HG03066 (cell line): ENCODE data around the gene FRMPD3.
A peak's percentile ranks its signal among the peaks of the same experiment; 100 is the strongest.
"Not testable (repeated sequence)": the region's sequence is repeated elsewhere in the genome, so short reads cannot be mapped to it uniquely, and the experiment has no call there.

Experiments
- ATAC-seq: cut with Tn5 transposase; IDR thresholded peaks from one replicate; pipeline ENCODE4 v1.9.1; 2021; ENCODE audit warnings: low read depth; ENCODE audit not compliant: unreplicated experiment

Gene FRMPD3

DNA sequence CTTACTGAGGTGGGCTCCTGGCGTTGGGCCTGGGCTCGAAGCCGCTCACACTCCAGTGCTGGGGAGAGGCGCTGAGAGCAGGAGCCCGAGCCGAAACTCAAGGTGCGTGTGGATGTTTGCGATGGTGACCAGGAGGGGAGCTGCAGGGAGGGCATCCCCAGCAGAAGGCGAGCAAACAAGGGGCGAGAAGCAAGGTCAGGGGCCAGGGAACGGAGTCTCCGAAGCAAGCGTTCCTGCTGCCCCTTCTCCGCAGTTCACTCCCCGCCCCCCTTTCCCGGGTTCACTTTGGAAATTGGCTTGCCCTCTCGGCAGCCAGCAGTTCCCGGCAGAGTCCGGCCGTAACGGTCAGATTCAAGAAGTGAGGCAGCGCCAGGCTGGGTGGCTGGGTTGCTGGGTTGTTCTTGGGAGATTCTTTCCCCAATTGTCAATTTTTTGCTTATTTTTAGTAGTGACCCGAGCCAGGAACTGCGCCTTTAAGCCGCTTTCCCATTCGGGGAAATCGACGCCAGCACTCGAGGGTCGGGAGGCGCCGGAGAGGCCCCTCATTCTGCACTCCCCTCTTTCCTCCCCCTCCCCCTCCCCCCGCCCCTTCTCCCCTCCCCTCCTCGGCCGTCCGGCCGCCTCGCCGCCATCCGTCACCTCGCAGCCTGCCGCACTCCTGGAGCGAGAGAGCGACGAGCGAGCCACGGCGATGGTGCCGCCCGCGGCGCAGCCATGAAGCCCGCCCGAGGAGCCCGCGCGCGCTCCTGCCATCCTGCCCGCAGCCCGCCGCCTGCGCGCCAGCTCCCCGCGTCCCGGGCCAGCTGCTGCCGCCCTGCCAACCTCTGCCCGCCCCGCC lies at the start of gene FRMPD3:
Gene FRMPD3 (plus strand): TSS at position 655 of the 838 bp plus-strand sequence. CDS start 76,937 bp downstream, outside the sequence.
- ATAC-seq, result no peak

DNA sequence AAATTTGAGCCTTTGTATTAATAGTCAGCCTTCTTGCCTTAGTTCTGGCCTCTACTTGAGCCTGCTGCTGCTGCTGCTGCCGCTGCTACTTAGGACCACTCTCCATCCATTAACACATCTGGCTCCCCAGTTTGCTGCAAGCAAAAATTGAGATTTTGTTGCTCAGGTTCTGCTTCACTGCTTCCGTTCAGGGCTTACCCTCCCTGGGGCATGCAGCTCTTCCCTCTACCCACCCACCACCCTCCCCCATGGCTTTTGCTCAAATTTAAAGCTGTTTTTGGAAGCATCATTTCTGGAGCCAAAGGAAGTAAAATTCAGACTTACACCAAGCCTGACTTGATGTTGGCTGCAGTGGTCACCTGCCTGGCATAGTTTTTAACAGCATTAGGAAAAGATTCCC lies 28.9 kb upstream of the FRMPD3 start:
- no peak for ATAC-seq

DNA sequence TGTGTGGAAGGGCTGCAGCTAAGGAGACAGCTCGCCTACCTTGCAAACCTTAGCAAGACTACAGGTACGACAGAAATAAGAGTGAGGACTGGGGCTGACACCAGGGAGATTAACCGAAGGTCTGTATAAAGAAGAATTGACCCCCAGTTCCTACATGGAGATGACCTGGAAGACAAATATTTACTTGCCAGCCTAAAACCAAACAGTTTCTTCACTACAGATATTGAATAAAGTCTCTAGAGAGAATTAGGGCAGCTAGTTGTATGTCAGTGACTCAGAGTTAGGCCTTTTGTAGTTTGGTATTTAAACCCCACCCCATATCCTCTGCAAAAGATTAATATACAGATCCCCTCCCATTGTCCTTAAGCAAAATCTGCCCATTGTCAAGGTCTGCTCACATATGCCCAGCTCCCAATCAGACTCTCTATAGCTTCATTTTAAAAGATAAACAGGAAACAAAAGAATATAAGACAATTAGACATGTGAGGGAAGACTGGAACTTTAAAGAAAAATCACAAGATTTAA lies 28.1 kb upstream of the FRMPD3 start:
- ATAC-seq, result no peak

DNA sequence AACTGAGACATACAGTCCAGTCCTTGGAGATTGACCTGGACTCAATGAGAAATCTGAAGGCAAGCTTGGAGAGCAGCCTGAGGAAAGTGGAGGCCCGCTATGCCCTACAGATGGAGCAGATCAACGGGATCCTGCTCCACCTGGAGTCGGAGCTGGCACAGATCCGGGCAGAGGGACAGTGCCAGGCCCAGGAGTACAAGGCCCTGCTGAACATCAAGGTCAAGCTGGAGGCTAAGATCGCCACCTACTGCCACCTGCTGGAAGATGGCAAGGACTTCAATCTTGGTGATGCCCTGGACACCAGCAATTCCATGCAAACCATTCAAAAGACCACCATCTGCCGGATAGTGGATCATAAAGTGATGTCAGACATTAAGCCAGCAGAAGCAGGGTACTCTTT lies 20.4 kb upstream of the FRMPD3 start:
- no peak for ATAC-seq

DNA sequence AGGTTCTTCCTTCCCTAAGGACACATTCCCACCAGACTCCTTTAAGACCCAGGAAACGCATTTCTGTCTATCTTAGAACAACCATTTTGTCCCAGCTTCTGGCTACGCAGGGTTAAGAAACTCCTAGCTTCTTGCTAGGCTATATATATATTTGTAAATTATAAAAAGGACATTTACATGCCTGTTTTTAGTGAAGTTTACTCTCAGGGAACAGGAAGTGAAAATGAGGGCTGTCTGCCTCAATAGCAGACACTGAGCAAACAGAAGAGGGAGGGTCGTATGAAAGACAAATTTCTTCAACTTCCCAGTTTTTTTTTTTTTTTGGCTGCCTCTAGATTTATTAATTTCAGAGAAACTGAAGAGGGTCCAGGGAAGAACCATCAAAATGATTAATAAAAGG lies 9.3 kb upstream of the FRMPD3 start:
- ATAC-seq, result no peak

DNA sequence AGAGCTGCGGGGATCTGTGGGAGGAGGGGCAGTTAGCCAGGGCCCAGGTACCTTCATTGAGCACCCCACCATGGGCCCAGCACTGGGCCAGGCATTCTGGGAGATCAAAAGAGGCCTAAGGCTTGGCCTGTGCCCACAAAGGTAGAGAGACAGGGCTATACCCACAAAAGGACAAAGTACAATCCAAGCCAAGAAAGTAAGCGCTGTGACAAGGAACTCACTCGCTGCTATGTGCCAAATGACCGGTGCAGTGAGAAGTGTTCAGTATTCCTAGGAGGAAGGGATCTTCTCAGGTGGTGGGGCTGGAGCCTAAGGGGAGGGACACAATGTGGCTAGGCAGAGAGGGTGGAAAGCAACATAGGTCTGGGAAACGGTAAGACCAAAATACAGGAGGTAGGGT lies 8.8 kb upstream of the FRMPD3 start:
- ATAC-seq, result no peak

DNA sequence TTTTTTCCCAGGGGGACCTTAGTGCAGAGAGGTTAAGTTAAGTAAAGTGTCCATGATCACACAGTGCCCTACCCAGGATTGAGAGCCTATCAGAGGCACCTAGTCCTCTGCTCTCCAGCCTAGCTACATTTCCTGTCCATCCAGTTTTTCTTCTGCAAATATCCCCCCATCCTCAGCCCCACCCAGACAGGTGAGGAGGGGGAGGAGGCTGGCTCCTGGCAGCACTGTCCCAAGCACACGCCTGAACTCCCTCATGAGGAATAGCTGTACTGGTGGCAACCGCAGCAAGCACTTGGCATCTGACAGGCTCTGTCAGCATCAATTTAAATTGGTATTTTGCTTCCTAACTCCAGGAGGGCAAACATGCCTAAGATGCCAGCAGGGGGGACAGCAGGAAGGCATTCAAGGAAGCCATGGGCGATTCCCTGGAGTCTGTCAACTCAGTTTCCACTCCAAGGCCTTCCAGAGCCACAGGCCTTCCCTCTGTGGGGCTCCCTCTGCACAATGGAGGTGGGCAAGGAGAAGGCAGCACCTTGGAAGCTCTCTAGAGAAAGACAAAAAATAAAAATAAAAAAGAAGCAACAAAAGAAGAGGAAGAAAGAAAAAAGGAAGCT lies 6.4 kb upstream of the FRMPD3 start:
- ATAC-seq, result no peak

DNA sequence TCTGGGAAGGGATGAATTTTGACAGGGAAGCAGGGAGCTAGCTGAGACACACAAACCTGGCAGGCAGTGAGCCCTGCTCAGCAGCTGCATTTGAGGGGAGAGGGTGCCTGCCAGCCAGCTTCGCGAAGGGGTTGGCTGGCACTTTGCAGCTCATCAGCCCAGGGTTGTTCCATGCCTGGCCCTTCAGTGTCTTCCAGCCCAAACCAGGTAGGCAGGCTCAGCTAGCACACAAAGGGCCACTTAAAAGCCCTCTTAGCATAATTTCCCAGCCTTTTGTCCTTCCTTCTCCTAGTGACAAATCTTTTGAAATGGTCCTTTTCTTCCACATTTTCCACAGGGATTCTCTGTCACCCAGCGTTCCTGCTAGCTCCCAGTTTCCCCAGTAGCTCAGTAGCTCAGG lies 4.3 kb upstream of the FRMPD3 start:
- ATAC-seq, result no peak

DNA sequence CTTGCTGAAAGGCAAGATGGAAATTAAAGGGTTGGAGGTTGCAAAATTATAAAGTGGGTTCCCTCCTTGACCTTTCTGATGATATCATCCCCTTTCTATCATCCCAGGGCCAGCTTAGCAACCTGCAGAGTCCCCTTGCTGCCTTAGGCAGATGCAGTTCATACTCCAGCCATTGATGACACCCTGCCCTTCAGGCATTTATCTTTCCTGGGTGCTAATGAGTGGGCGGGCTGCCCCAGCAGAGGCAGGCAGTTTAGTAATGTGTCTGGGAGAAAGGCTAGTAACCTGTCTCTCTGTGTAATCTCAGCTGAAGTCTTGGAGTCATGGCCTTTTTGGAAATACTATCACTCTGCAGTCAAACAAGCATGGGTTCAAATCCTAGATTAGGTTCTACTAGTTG lies 3.8 kb upstream of the FRMPD3 start:
- ATAC-seq, result no peak

DNA sequence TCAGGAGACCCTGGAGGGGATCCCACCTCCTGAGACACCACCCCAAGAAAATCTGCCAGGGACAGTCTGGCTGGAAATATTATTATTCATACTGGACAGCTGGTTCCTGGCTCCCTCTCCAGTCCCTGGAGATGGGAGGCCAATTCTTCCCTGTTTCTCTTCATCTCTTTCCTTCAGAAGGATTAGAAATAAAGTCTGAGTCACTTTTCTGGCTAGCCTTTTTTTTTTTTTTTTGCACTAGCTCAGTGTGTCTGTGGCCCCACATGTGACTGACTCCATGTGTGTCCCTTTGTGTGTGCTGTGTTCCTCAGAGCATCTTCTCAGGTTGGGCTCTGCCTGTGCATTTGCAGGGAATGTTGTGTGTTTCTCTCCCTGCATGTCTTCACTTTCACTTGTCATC lies 1.8 kb upstream of the FRMPD3 start:
- ATAC-seq, result no peak

DNA sequence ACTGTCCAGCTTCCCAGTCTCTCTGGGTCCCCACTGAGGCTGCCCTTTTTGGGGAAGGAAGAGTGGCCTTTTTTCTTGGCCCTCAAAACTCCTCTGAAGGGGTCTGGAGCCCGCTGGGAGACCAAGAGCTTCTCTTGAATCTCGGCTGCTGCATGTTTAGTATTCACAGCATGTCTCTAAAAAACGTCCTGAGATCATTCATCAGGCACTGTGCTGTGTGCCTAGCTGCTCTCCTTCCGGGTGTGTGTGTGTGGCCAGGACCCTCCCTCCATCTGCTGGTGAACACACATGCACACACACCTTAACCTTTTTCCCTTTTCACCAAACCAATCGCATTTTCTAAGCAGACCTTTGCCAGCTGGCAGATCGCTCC lies 841 bp upstream of the FRMPD3 start:
- ATAC-seq, result no peak

DNA sequence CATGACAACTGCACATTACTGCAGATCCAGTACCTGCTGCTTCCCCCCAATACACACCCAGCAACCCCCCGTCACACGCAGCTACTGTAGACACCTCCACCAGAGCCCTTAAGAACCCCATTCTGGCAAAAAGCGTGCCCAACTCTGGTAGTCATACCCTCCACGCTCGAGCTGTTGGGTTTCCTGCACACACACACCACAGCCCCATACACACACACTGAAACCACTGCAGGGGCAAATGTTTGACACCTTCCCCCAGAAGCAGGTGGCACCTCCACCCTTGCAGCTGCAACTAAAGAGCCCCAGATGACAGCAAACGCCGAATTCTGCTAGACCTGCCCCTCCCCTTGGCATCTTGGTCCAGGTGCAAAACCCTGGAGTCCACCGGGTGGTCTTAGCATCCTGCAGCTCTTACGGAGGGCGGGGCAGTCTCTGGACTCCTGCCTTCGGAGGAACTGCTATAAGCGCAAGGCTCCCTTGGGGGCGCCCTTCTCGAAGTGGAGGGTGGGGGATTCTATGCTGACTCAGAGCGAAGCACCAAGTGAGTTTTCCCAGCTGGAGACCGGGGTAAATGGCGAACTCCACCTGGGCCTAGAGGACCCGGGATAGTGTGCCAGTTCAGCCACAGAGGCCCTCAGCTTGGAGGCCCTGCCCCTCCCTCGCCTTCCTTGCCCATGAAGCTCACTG lies 1.5 kb downstream of the FRMPD3 start:
- ATAC-seq, result no peak

DNA sequence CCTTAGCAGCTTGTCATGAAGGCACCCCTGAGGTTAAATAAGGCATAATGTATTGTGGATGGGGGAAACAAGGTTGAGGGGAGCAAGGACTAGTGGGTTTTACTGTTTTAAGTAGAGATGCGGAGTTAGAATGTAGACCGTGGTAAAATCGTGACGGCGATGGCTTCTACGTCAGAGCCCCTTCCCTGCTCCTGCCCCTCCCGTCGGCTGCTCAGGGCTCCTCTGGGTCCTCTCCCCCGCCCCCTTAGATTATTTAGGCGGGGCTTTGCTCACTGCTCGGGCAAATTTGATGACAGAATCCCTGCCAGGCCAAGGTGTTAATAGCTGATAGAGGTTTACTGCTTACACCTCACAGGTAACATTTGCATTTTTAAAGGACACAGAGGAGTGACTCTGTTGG lies 2.3 kb downstream of the FRMPD3 start:
- no peak for ATAC-seq

DNA sequence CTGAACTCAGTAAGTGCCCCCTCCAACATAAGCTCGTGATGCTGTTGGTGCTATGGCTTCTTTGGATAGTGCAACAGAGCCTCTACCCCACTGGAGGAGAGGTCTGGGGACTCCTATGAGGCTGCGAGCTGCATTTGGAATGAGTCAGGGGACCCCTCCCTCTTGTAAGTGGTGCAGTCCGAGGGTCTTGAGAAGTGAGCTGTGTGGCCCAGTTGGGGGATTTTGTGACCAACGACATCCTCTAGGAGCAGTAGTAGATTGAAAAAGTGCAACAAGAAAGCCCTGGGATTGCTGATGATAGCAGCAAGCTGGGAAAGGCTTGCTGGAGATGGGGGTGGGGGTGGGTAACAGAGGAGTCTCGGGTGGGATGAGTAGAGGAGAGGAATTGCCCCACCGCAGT lies 3.1 kb downstream of the FRMPD3 start:
- no peak for ATAC-seq

DNA sequence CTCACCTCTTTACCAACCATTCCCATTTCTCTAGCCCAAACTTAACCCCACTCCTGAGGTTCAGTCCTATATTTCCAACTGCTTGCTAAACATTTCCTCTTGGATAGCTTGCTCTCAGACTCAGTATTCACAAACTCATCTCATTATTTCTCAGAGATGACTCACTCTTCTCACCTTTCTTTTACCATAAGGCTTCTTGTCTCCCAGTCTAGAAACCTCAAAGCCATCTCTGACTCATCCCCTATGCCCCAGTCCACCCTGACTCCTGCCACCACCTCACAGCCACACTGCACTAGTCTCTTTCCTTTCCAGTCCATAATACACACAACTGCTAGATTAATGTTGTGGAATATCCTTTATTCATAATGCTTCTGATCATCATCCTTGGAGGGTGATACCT lies 4.8 kb downstream of the FRMPD3 start:
- peak; percentile 81 for ATAC-seq

DNA sequence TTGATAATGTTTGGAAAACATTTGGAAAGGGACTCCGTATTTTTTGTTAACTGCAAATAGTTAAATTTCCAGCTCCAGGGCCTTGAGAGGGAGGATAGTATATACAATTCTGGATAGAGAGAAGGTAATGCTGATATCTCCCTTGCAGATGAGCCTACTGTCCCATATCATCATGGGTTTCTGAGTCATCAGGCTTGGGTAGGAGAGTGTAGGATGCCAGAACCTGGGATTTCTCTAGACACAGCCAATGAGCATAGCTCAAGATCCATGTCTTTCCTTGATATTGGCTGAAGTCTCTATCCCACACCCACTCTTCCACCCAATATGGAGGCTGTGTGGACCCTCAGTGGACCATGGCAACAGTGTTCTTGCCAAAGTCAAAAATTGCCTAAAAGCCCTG lies 7.8 kb downstream of the FRMPD3 start:
- no peak for ATAC-seq

DNA sequence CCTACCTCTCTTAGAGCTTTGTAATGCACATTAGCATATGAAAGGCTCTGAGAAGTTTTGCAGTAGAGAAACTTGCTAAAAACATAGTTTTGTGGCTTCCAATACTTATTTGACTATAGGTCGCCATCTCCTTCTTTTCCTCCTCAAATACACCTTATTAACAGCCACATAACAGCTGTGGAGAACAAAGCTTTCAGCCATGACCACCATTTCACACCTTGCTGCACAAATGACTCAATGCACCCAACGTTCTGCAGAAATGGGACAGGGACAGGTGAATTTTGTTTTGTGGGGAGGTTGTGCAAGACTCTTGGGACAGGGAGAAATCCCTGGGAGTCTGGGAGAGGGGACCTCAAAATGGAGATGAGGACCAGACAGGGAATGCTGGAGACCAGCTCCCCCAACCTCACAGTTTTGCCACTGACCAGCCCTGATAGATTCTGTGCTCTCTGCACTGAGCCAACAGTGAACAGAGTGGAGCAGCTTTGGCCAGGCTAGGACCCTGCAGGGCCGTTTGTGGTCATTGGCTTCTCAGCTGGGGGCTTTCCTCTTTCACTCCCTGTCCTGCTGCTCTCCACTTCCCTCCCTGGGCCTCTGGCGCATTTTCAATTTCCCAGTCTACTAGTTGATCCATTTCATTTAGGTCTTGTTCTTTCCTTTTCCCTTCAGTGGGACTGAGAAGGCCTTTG lies 16.6 kb downstream of the FRMPD3 start:
- ATAC-seq, result peak; percentile 89

DNA sequence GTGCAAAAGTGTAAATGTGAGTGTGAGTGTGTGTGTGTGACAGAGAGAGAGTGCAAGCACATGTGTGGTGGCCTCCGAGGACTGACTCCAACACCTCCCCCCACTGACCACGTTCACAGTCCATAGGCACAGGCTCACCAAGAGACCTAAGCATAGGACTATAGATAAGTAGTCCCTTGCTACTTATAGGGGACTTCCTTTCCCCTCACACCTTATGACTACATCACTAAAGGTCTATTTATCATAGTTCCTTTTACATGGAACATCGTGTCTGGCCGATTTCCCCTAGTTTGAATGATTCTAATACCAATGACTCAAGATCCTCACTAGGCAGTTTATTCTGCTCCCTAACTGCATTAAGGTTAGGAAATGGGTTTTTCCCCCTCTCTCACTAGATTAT lies 17.8 kb downstream of the FRMPD3 start:
- no peak for ATAC-seq

DNA sequence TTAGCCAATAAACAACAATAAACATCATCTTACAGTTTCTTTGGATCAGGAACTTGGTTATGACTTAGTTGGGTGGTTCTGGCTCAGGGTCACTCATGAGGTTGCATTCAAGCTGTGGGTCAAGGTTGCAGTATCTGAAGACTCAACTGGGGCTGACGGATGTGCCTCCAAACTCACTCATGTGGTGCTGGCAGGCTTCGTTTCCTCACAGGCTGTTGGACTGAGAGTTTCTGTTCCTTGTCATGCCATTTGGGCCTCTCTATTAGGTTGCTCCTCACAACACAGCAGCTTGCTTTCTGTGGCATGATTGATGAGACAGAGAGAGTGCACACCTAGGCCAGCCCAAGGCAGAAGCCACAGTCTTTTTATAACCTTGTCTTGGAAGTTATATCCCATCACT lies 20.7 kb downstream of the FRMPD3 start:
- ATAC-seq, result no peak

DNA sequence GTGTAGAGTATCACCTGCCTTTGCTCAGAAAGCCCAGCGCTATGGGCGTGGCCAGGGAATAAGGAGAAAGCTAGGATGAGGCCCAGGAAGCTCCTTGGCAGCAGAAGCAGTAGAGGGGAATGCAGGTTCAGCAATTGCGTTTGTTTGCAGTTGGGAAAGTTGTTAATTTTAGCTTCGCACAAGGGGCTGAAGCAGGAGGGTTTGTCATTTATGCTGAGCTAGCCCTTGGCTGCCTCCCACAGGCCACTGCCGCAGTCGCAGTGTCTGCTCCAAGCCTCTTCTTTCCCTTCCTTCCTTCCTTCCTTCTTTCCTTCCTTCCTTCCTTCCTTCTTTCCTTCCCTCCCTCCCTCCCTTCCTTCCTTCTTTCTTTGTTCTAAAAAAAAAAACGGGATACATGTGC lies 21.5 kb downstream of the FRMPD3 start:
- no peak for ATAC-seq

DNA sequence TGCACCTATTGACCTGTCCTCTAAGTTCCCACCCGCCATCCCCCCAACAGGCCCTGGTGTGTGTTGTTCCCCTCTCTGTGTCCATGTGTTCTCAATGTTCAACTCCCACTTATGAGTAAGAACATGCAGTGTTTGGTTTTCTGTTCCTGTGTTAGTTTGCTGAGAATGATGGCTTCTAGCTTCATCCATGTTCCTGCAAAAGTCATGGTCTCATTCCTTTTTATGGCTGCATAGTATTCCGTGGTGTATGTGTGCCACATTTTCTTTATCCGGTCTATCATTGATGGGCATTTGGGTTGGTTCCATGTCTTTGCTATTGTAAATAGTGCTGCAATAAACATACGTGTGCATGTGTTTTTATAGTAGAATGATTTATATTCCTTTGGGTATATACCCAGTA lies 22.0 kb downstream of the FRMPD3 start:
- not testable (repeated sequence) for ATAC-seq
